Body of pancreas (tissue), 4 donors: ENCODE results near the gene SLC4A1. TPM values are rescaled to one million over a fixed set of nuclear protein-coding genes. Genes with fewer than 3 reads are reported as not detected.

ENCODE experiments used
- ATAC-seq: fragments of 150-250 bp; one replicate; pipeline ENCODE4 v1.9.1; 2016
- DNase-seq, 4 donors: peaks; one replicate each; pipeline ENCODE4 v3.0.0-alpha.2; 2019
- H3K27ac ChIP-seq, 4 donors: fragments of 200-600 bp; sonication (generic); 1 replicate in 3 of 4; 2 replicates in 1 of 4; pipeline versions ENCODE4 v1.5.1 to v1.6.1; 2016 to 2019; ENCODE audit warnings: mild to moderate bottlenecking in 1 of 4, mixed read lengths in 1 of 4, moderate library complexity in 1 of 4
- H3K27me3 ChIP-seq, 2 donors: fragments of 200-600 bp; sonication (generic); one replicate each; pipeline ENCODE4 v1.6.0; 2016; ENCODE audit warnings: mild to moderate bottlenecking in 1 of 2
- H3K36me3 ChIP-seq, 2 donors: fragments of 200-600 bp; sonication (generic); replicated peaks in 1 of 2; 2 replicates each; pipeline ENCODE4 v1.5.1; 2016; ENCODE audit warnings: low read depth in 2 of 2; ENCODE audit not compliant: insufficient read depth in 1 of 2
- H3K4me1 ChIP-seq: fragments of 200-600 bp; sonication (generic); one replicate; pipeline ENCODE4 v1.6.0; 2016
- H3K4me3 ChIP-seq, 2 donors: fragments of 200-600 bp; sonication (generic); 1 replicate in 1 of 2; 2 replicates in 1 of 2; pipeline ENCODE4 v1.5.1; 2016 to 2019
- H3K9me3 ChIP-seq, 3 donors: fragments of 200-600 bp; sonication (generic); 1 replicate in 2 of 3; 2 replicates in 1 of 3; pipeline ENCODE4 v1.5.1; 2016
- POLR2A ChIP-seq, 3 donors: fragments of 450-650 bp; IDR thresholded peaks; one replicate each; pipeline ENCODE4 v1.6.1; 2016; ENCODE audit warnings: antibody characterized with exemption in 3 of 3, mild to moderate bottlenecking in 2 of 3
- WGBS, 2 donors: methylation state at CpG; one replicate each; pipeline ENCODE4 v1.1.5; 2017; 5-methylcytosine and 5-hydroxymethylcytosine counted together
- intact Hi-C: fragments of 100-400 bp; cut with DNase I; formaldehyde crosslinking; loops from one replicate; pipeline ENCODE4 v1.15.1; 2023
- total RNA-seq, 2 donors: library from RNA; depleted of rRNA; stranded (reverse); fragments of >200 nt; gene quantifications; one replicate each; pipeline ENCODE4 v1.1.0, GENCODE V29; 2016
- TF ChIP-seq, protein P1 (sequence below), 7 experiments: fragments of 450-650 bp in 4 of 7; fragments of 200-600 bp in 3 of 7; sonication (generic) in 3 of 7; IDR thresholded peaks; one replicate each; pipeline ENCODE4 v1.5.1; 2016 to 2019; ENCODE audit warnings: antibody characterized with exemption in 7 of 7

Gene SLC4A1
- total RNA-seq, 2 donors from 2014 or later, result not detected

DNA sequence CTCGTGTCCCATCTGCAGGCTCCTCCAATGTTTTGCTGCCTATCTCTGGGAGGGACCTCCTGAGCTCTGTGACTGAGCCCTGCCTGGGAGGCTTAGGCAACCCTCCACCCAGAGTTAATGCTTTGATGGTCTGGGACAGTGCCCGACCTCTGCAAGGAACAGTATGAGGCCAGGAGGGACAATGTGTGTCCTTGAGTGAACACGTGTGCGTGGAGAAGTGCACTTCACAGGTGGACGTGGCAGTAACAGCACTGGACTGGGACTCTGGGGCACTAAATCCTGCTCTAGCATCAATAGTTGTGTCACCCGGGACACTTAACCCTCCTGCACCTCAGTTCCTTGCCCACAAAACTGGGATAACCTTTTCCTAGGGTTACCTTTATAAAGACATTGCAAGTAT lies 53.0 kb downstream of the SLC4A1 start:
- H3K27ac ChIP-seq, result no peak overlapping the region
- H3K9me3 ChIP-seq, result no peaks in the 10 kb centered on the region
- H3K36me3 ChIP-seq, result peaks cover 9 to 24% of the 10 kb centered on the region in 2 donors
- ATAC-seq (no peak), DNase-seq (no peak)
- H3K27me3 ChIP-seq, result no peaks in the 10 kb centered on the region
- peaks cover 36% of the 10 kb centered on the region for H3K4me1 ChIP-seq
- WGBS, 2 donors, result 84 to 87% methylated on average over 6 of the region's 6 CpGs
- TF ChIP-seq, protein P1, sequence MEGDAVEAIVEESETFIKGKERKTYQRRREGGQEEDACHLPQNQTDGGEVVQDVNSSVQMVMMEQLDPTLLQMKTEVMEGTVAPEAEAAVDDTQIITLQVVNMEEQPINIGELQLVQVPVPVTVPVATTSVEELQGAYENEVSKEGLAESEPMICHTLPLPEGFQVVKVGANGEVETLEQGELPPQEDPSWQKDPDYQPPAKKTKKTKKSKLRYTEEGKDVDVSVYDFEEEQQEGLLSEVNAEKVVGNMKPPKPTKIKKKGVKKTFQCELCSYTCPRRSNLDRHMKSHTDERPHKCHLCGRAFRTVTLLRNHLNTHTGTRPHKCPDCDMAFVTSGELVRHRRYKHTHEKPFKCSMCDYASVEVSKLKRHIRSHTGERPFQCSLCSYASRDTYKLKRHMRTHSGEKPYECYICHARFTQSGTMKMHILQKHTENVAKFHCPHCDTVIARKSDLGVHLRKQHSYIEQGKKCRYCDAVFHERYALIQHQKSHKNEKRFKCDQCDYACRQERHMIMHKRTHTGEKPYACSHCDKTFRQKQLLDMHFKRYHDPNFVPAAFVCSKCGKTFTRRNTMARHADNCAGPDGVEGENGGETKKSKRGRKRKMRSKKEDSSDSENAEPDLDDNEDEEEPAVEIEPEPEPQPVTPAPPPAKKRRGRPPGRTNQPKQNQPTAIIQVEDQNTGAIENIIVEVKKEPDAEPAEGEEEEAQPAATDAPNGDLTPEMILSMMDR (IDR thresholded peaks at IDR 0.05), result no peak
- H3K4me3 ChIP-seq, result no peak overlapping the region
- intact Hi-C loops, result loop anchor here (5.0 kb wide), 1 partner anchor 107 kb away; the partner anchor contains the start of gene SLC25A39

DNA sequence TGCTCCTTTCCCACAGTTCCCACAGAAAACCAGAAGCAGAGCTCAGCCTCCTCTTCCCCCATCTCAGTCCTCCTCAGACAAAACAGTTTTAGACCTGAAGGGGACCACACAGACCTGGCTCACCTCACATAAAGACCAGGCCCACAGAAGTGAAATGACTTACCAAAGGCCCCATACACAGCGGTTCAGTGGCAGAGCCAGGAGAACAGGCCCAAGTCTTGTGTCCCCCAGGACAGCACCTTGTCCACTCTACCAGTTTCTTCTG lies 53.8 kb downstream of the SLC4A1 start:
- TF ChIP-seq, protein P1 (IDR thresholded peaks at IDR 0.05), result no peak
- TF ChIP-seq POLR2A (IDR thresholded peaks at IDR 0.05), result no peak
- intact Hi-C loops, result no loop called here
- Histone ChIP-seq H3K9me3 (no peaks in the 10 kb centered on the region), H3K36me3 (peaks cover 10 to 25% of the 10 kb centered on the region in 2 donors), H3K27ac (no peak overlapping the region), H3K27me3 (no peaks in the 10 kb centered on the region), H3K4me1 (peaks cover 37% of the 10 kb centered on the region), H3K4me3 (no peak overlapping the region)
- WGBS, 2 donors, result 100% methylated on average over 1 of the region's 1 CpG
- ATAC-seq, result no peak
- no peak for DNase-seq

DNA sequence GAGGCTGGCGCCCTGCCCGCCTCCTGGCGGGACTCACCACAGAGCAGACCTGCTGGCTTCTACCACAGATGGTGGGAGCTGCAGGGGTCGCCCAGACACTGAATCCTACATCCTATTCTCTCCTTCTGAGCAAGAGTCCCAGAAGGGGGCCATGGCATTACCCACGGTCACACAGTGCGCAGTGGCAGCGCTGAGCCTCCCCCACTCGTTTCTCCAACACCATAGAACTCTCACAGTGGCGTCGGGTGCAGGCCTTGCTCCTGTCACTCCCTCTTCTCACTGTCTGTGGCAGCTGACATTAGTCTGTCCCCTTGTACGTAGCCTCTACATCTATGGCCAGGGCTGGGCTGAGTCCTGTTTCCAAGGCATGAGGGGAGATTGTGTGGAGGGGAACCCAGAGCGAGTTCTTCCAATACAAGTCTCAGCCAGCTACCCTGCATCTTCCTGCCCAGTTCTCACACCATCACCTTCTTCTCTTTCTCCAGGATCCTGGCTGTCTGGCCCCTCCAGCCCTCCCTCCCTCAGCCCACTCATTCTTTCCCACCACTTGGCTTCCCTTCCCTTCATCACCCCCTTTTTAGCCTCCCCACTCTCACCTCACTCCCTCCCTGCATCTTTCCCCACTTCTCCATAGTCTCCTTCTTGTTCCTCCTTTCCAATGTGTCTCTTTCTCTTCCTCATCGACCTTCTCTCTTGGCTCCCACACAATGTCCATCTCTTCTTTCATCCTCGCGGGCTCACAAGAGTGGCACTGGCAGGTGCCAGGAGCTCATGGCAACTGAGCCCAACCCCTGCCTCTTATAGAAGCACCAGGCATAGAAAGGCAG lies 54.3 kb downstream of the SLC4A1 start:
- Histone ChIP-seq H3K9me3 (no peaks in the 10 kb centered on the region), H3K27me3 (no peaks in the 10 kb centered on the region), H3K4me3 (no peak overlapping the region), H3K27ac (no peak overlapping the region), H3K4me1 (peaks cover 37% of the 10 kb centered on the region), H3K36me3 (peaks cover 16 to 30% of the 10 kb centered on the region in 2 donors)
- intact Hi-C loops, result no loop called here
- WGBS, 2 donors, result 85 to 90% methylated on average over 12 to 15 of the region's 15 CpGs
- TF ChIP-seq, protein P1 (IDR thresholded peaks at IDR 0.05), result no peak
- no peak for TF ChIP-seq POLR2A (IDR thresholded peaks at IDR 0.05)
- no peak for ATAC-seq
- no peak for DNase-seq

DNA sequence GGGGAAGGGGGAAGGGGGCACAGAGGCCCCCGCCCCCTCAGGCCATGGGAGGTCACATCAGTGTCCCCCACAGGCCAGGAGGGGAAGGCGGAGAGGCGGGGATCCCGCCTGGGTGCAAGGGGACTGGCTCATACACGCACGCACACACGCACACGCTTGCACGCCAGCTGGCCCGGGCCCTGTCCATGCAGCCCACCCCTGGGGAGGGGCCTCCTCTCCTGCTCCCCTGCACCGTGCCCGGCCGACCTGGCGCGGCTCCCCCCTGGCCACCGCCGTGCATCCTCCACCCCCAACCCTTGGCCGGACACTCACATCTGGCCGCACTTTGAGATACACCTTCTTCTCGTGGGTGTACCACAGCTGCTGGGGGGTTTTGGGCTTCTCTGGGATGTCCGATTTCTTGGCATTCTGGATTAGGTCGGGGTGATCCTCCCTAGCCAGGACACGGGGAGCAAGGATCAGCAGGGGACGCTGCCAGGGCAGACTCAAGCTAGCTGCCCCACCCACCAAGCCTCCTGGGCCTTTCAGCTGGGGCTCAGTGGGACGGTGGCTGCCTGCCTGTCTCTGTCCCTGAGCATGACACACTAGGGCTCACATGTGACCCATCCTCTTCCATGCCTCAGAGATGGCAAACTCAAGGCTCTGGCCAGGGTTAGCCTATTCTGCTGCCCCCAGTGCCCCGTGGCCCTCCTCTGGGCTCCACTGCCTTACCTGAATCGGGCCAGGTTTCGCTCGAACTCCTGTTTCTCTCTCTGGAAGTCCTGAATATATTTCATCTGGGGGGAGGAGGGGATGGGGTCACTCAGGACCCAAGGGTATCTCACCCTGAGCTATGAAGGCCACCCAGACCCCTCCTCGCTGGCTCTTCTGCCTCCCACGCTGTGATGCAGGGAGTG lies 55.2 kb downstream of the SLC4A1 start:
- ATAC-seq, result no peak
- no peaks in the 10 kb centered on the region for H3K9me3 ChIP-seq
- H3K4me1 ChIP-seq, result peaks cover 31% of the 10 kb centered on the region
- H3K27ac ChIP-seq, result no peak overlapping the region
- no peak overlapping the region for H3K4me3 ChIP-seq
- peaks cover 21 to 33% of the 10 kb centered on the region in 2 donors for H3K36me3 ChIP-seq
- no peaks in the 10 kb centered on the region for H3K27me3 ChIP-seq
- no peak for DNase-seq
- TF ChIP-seq, protein P1 (IDR thresholded peaks at IDR 0.05), result no peak
- TF ChIP-seq POLR2A (IDR thresholded peaks at IDR 0.05), result no peak
- intact Hi-C loops, result no loop called here
- WGBS, 2 donors, result 62 to 74% methylated on average over 14 to 30 of the region's 31 CpGs
